ENCODE data around the gene SORL1. TPM values are rescaled to one million over a fixed set of nuclear protein-coding genes. Genes with fewer than 3 reads are reported as not detected.
A peak's percentile ranks its signal among the peaks of the same experiment; 100 is the strongest.
"Not testable (repeated sequence)": the region's sequence is repeated elsewhere in the genome, so short reads cannot be mapped to it uniquely, and the experiment has no call there.

SORL1 gene
- total RNA-seq, 1 donor from 2014 or later: 38.3 TPM

DNA sequence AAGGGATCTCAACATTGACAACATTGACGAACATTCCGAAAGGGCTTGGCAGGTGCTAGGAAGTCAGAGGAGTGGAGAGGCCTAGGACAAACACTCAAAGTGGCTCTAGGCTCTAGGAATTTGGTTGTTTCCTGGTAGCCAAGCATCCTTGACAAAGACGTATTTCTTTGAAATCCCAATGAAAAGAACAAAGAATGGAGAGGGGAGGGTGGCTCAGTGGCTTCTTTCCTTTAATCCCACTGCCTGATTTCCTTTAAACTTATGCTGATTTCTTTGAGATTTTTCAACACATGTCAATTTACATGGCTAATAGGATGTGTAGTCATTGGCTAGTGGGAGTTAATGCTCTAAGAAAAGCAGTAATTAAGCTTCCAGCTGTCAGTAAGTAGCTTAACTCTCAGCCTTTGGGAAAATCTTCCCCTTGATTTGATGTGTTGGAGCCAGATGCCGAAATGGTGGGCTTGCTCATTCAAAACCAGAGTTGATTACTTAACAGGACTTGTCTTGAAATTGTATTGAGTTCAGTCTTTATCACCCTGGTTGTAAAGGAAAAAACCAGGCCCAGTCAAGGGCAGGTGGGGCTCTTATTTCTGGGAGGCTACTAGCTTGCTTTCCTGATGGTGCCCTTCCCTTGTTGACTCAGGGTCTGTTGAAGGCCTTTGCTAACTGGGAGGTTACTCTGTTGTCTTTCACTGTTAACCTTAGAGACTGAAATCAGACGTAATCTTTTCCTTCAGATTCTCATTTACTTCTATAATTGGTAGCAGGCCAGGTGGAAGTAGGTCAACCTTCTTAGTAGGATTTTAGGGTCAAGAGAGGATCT is 45.3 kb downstream of the SORL1 start:
- Histone ChIP-seq H3K27me3 (no peaks in the 10 kb centered on the region), H3K36me3 (peaks cover 0 to 10% of the 10 kb centered on the region in 2 donors), H3K27ac (no peak overlapping the region), H3K9me3 (no peaks in the 10 kb centered on the region), H3K4me3 (no peak overlapping the region), H3K4me1 (peaks cover 10% of the 10 kb centered on the region)
- intact Hi-C loops (cut with DNase I): no loop called here
- TF ChIP-seq POLR2AphosphoS5 (IDR thresholded peaks at IDR 0.05; ENCODE audit: insufficient read depth in 1 of 2, low read depth in 1 of 2) (no peak), POLR2A (IDR thresholded peaks at IDR 0.05) (no peak)
- TF ChIP-seq, protein P1, sequence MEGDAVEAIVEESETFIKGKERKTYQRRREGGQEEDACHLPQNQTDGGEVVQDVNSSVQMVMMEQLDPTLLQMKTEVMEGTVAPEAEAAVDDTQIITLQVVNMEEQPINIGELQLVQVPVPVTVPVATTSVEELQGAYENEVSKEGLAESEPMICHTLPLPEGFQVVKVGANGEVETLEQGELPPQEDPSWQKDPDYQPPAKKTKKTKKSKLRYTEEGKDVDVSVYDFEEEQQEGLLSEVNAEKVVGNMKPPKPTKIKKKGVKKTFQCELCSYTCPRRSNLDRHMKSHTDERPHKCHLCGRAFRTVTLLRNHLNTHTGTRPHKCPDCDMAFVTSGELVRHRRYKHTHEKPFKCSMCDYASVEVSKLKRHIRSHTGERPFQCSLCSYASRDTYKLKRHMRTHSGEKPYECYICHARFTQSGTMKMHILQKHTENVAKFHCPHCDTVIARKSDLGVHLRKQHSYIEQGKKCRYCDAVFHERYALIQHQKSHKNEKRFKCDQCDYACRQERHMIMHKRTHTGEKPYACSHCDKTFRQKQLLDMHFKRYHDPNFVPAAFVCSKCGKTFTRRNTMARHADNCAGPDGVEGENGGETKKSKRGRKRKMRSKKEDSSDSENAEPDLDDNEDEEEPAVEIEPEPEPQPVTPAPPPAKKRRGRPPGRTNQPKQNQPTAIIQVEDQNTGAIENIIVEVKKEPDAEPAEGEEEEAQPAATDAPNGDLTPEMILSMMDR (IDR thresholded peaks at IDR 0.05): no peak
- peak; percentile 29 to 31 for DNase-seq (ENCODE audit: extremely low spot score in 2 of 2)

DNA sequence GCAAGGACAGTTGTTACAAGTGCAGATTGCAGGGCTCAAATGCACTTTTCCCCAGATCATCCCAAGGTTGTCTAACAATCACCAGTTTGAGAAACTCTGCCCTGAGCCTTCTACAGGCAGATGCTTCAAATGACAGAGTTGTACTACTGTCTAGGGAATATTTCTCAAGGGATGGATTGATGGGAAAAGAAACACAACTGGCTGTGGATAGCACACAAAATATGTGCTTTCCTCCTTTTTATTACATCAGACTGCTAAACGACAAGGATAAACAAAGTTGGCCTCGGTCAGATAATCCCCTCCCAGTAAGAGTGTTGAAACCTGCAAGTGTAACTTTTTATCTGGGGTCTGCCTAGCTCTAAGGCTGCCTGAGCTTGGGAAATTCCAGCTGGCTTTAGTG is 47.3 kb downstream of the SORL1 start:
- Histone ChIP-seq H3K9me3 (no peaks in the 10 kb centered on the region), H3K27me3 (no peaks in the 10 kb centered on the region), H3K4me3 (no peak overlapping the region), H3K4me1 (peaks cover 6% of the 10 kb centered on the region), H3K27ac (no peak overlapping the region), H3K36me3 (peaks cover 0 to 10% of the 10 kb centered on the region in 2 donors)
- intact Hi-C loops (cut with DNase I): no loop called here
- no peak for TF ChIP-seq POLR2AphosphoS5 (IDR thresholded peaks at IDR 0.05; ENCODE audit: insufficient read depth in 1 of 2, low read depth in 1 of 2)
- TF ChIP-seq, protein P1 (IDR thresholded peaks at IDR 0.05): no peak
- TF ChIP-seq POLR2A (IDR thresholded peaks at IDR 0.05): no peak
- peak in 1 of 2 donors; percentile 3 for DNase-seq (ENCODE audit: extremely low spot score in 2 of 2)

DNA sequence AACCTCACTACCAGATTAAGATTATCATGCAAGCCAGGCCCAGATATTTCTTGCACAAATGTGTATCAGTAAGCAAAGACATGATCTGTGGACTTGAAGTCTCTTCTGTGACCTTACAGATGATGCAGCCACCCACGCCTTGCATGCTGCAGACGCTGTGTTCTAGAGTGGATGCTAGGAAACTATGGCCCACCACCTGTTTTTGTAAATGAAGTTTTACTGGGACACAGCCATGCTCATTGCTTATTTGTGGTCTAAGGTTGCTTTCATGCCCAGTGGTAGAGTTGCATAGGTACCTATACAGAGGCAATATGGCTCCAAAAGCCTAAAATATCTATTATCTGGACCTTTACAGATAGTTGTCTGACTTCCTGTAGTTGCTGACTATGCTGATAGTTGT is 48.2 kb downstream of the SORL1 start:
- peaks cover 0 to 10% of the 10 kb centered on the region in 2 donors for H3K36me3 ChIP-seq
- no peak overlapping the region for H3K4me3 ChIP-seq
- H3K9me3 ChIP-seq: no peaks in the 10 kb centered on the region
- H3K27me3 ChIP-seq: no peaks in the 10 kb centered on the region
- no peak overlapping the region for H3K27ac ChIP-seq
- H3K4me1 ChIP-seq: no peaks in the 10 kb centered on the region
- TF ChIP-seq POLR2AphosphoS5 (IDR thresholded peaks at IDR 0.05; ENCODE audit: insufficient read depth in 1 of 2, low read depth in 1 of 2) (no peak), POLR2A (IDR thresholded peaks at IDR 0.05) (no peak)
- TF ChIP-seq, protein P1 (IDR thresholded peaks at IDR 0.05): no peak
- DNase-seq (ENCODE audit: extremely low spot score in 2 of 2): peak in 1 of 2 donors; percentile 40
- intact Hi-C loops (cut with DNase I): no loop called here

DNA sequence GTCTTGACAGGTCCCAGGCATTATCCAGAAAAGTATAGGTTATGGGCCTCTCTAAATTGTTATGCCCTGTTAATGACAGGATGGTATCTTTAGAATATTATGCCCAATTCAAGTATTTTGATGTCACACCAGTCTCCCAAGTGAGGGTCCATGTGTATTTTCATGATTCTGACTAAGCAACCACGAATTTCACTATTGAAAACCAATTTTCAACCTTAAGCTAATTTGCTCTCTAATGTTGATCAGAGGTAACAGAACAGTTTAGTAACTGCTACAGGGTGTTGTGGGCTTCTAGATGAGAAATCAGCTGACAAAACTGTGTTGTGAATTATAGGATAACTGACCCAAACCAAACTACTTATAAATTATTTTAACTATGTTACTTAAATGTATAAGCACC is 48.6 kb downstream of the SORL1 start:
- Histone ChIP-seq H3K27ac (no peak overlapping the region), H3K4me1 (no peaks in the 10 kb centered on the region), H3K27me3 (no peaks in the 10 kb centered on the region), H3K36me3 (peaks cover 0 to 10% of the 10 kb centered on the region in 2 donors), H3K4me3 (no peak overlapping the region), H3K9me3 (no peaks in the 10 kb centered on the region)
- TF ChIP-seq POLR2AphosphoS5 (IDR thresholded peaks at IDR 0.05; ENCODE audit: insufficient read depth in 1 of 2, low read depth in 1 of 2): no peak
- TF ChIP-seq, protein P1 (IDR thresholded peaks at IDR 0.05): no peak
- no peak for TF ChIP-seq POLR2A (IDR thresholded peaks at IDR 0.05)
- intact Hi-C loops (cut with DNase I): no loop called here
- no peak for DNase-seq (ENCODE audit: extremely low spot score in 2 of 2)

DNA sequence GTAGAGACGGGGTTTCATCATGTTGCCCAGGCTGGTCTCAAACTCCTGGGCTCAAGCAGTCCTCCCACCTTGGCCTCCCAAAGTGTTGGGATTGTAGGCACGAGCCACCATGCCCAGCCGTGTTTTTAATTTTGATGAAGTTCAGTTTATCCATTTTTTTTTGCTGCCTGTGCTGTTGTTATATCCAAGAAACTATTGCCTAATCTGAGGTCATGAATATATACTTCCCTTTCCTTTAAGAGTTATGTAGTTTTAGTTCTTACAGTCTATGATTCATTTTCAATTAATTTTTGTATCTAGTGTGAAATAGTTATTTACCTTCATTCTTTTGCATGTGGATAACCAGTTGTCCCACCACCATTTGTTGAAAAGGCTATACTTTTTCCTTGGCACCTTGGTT is 50.9 kb downstream of the SORL1 start:
- intact Hi-C loops (cut with DNase I): no loop called here
- no peak overlapping the region for H3K4me3 ChIP-seq
- no peaks in the 10 kb centered on the region for H3K9me3 ChIP-seq
- DNase-seq (ENCODE audit: extremely low spot score in 2 of 2): peak; percentile 6
- TF ChIP-seq, protein P1 (IDR thresholded peaks at IDR 0.05): no peak
- TF ChIP-seq POLR2AphosphoS5 (IDR thresholded peaks at IDR 0.05; ENCODE audit: insufficient read depth in 1 of 2, low read depth in 1 of 2): no peak
- H3K36me3 ChIP-seq: peaks cover 0 to 5% of the 10 kb centered on the region in 2 donors
- H3K4me1 ChIP-seq: no peaks in the 10 kb centered on the region
- H3K27ac ChIP-seq: no peak overlapping the region
- no peaks in the 10 kb centered on the region for H3K27me3 ChIP-seq

DNA sequence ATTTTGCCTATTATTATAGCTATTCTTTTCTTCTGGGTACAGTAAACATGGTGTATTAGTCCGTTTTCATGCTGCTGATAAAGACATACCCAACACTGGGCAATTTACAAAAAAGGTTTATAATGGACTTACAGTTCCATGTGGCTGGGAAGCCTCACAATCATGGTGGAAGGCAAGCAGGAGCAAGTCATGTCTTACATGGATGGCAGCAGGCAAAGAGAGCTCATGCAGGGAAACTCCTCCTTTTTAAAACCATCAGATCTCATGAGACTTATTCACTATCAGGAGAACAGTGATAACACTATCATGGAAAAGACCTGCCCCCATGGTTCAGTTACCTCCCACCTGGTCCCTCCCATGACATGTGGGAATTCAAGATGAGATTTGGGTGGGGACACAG is 54.1 kb downstream of the SORL1 start:
- H3K4me3 ChIP-seq; H3K27me3 ChIP-seq; H3K27ac ChIP-seq; DNase-seq (ENCODE audit: extremely low spot score in 2 of 2); H3K9me3 ChIP-seq; intact Hi-C loops (cut with DNase I); H3K4me1 ChIP-seq: not testable (repeated sequence)
- H3K36me3 ChIP-seq: peaks cover 0 to 12% of the 10 kb centered on the region in 2 donors
